ENCODE measurements around the gene HDAC4. TPM values are rescaled to one million over a fixed set of nuclear protein-coding genes. Genes with fewer than 3 reads are reported as not detected.

The HDAC4 gene
- total RNA-seq, 2 experiments from 2014 or later = 22.6 to 24.5 TPM

DNA sequence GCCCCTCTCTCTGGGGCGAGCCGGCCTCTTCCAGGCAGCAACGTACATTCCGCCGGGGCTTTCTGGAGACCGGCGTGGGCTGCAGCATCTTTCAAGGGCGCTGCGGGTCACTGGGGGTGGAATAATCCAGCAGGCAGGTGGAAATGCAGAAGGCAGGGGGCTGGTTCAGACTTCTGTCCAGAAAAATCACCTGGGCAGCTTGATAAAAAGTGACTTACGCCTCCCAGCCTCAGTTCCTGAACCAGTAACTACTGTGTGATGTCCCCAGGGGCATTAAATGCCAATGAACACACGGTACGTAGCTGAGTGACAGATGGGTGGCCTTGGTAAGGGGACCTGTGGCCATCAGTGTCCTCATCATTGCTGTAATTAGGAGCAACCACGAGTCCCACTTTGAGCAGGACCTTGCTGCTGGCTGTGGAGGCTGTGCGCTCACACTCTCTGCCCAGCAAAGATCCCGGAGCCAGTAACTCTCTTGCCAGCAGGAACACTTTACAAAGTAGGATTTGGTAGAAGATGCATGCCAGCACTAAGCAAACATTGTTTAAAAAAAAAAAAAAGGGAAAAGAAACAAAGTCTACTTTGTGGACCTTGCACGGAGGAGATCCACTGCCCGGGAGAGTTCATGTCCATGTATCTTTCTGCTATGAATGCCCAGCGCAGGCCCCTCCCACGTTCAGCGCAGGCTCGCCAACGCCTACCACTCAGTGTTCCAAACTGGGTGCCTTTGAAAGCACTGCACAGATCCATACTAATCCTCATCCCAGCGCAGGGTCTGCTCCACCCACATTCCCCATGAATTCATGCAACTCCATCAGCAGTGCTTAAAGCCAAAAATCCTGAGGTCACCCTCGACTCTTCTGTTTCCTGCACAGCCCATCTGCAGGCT, 177.3 kb downstream of the HDAC4 start:
- DNase-seq (no peak), ATAC-seq (no peak)
- POLR2A ChIA-PET = no interaction called here
- TF ChIP-seq, protein P1, sequence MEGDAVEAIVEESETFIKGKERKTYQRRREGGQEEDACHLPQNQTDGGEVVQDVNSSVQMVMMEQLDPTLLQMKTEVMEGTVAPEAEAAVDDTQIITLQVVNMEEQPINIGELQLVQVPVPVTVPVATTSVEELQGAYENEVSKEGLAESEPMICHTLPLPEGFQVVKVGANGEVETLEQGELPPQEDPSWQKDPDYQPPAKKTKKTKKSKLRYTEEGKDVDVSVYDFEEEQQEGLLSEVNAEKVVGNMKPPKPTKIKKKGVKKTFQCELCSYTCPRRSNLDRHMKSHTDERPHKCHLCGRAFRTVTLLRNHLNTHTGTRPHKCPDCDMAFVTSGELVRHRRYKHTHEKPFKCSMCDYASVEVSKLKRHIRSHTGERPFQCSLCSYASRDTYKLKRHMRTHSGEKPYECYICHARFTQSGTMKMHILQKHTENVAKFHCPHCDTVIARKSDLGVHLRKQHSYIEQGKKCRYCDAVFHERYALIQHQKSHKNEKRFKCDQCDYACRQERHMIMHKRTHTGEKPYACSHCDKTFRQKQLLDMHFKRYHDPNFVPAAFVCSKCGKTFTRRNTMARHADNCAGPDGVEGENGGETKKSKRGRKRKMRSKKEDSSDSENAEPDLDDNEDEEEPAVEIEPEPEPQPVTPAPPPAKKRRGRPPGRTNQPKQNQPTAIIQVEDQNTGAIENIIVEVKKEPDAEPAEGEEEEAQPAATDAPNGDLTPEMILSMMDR (IDR thresholded peaks at IDR 0.05) = no peak
- Mint-ChIP-seq H3K9me3 (peaks cover 2% of the 10 kb centered on the region), H3K27ac (no peak overlapping the region), H3K27me3 (no peaks in the 10 kb centered on the region), H3K4me3 (no peak overlapping the region), H3K36me3 (ENCODE audit: low read depth) (peaks cover 1% of the 10 kb centered on the region), H3K4me1 (ENCODE audit: low read depth) (peaks cover 62% of the 10 kb centered on the region)
- CTCF ChIA-PET = no interaction called here
- intact Hi-C loops (cut with micrococcal nuclease) = no loop called here

DNA sequence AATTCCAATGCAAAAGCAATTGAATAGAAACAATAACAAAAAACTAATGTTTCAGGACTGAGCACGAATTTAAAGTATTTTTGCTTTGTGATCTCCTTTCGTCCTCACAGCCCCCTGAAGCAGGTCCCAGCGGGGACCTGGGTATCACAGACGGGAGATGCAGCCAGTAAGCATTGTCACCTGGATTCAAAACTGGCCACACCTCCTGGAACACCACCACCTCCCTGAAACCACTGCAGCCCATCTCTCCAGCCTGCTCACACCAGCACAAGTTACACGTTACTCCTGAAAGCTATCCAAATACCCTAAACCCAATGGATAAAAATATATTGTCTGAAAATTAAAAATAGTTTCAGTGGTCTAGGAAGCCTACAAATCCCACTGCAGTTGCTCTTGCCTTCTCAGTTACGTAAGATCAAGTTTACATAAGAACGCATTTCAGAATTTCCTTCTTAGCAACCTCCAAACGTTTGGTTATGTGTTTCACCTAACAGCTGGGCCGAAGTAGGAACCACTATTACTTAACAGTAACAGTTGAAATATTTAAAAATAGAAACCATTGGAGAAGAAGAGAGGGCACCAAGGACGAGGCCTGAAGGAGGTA, 178.0 kb downstream of the HDAC4 start:
- intact Hi-C loops (cut with micrococcal nuclease) = no loop called here
- DNase-seq = no peak
- Mint-ChIP-seq H3K4me3 (peak overlapping the region; percentile 45), H3K27ac (peak overlapping the region; percentile 86), H3K36me3 (ENCODE audit: low read depth) (peaks cover 1% of the 10 kb centered on the region), H3K4me1 (ENCODE audit: low read depth) (peaks cover 62% of the 10 kb centered on the region), H3K27me3 (no peaks in the 10 kb centered on the region), H3K9me3 (peaks cover 2% of the 10 kb centered on the region)
- ChIA-PET POLR2A (no interaction called here), CTCF (no interaction called here)
- TF ChIP-seq, protein P1 (IDR thresholded peaks at IDR 0.05) = no peak
- no peak for ATAC-seq

DNA sequence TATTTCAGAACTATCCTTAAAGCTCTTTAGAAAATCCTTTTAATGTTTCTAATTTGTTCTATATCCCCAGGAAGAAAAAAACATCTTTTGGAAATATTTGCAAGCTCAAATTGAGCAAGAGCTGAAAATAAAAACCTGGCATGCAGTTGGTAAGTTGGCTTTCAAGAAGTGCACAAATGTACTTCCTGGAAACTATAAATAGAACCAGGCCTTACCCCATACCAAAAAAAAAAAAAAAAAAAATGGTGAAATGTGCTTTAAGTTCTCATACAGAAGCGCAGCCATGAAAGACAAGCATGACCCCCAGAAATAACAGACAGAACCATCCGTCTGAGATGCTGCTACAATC, 178.5 kb downstream of the HDAC4 start:
- CTCF ChIA-PET = interaction anchor here (1.1 to 1.2 kb wide), 2 partner anchors 8 to 45 kb away, joined by 3 read pairs; no protein-coding TSS in a partner anchor
- ATAC-seq = peak; percentile 48
- peak overlapping the region; percentile 45 for H3K4me3 Mint-ChIP-seq
- H3K27me3 Mint-ChIP-seq = no peaks in the 10 kb centered on the region
- H3K36me3 Mint-ChIP-seq (ENCODE audit: low read depth) = peaks cover 1% of the 10 kb centered on the region
- intact Hi-C loops (cut with micrococcal nuclease) = no loop called here
- TF ChIP-seq, protein P1 (IDR thresholded peaks at IDR 0.05) = no peak
- peaks cover 2% of the 10 kb centered on the region for H3K9me3 Mint-ChIP-seq
- H3K27ac Mint-ChIP-seq = peak overlapping the region; percentile 86
- POLR2A ChIA-PET = interaction anchor here (0.9 to 1.3 kb wide), 2 partner anchors 22 to 176 kb away, joined by 3 read pairs; no protein-coding TSS in a partner anchor
- H3K4me1 Mint-ChIP-seq (ENCODE audit: low read depth) = peaks cover 66% of the 10 kb centered on the region
- DNase-seq = no peak

DNA sequence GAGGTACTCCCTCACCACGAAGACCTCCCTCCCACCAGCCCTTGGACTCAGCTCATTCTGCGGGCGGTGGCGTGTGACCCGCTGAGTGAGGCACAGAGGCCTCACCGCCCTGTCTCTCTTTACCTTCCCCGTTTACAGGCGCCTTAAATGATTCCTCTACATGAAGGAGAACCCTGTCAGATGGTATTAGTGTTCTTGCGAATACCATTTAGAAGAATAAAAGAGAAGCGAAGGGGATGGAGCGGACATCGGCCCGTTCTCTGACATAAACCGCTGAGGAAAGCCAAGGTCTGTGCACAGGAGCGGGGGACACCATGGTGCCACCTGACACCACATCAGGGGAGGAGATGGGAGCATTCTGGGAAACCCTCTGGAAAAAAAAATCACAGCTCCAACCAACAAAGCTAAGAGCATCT, 179.8 kb downstream of the HDAC4 start:
- TF ChIP-seq, protein P1 (IDR thresholded peaks at IDR 0.05) = no peak
- Mint-ChIP-seq H3K27me3 (no peaks in the 10 kb centered on the region), H3K4me1 (ENCODE audit: low read depth) (peaks cover 69% of the 10 kb centered on the region), H3K36me3 (ENCODE audit: low read depth) (peaks cover 1% of the 10 kb centered on the region), H3K9me3 (peaks cover 2% of the 10 kb centered on the region), H3K4me3 (no peak overlapping the region), H3K27ac (peak overlapping the region; percentile 86)
- intact Hi-C loops (cut with micrococcal nuclease) = no loop called here
- ATAC-seq (no peak), DNase-seq (no peak)
- ChIA-PET CTCF (interaction anchor here (1.2 kb wide), 1 partner anchor 47 kb away, joined by 3 read pairs; no protein-coding TSS in a partner anchor), POLR2A (interaction anchor here (0.7 to 1.3 kb wide), 4 partner anchors 9 to 23 kb away, joined by 3 to 5 read pairs (median 3); no protein-coding TSS in a partner anchor)

DNA sequence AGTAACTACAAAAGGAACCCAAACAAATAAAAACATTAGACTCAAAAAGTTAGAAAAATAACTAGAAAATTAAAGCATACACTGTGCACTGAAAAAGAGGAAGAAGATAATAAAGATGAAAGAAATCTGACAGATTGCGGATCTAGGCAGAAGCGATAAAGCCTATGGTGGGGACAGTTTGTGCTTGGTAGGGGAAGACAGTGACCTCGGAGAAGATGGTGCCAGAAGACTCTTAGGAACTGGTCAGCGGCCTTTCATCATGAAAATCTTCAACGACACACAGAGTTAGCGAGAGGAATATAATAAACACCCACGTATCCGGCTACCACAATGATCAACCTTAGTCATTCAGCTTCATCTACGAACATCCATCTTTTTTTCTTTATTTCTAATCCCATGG, 180.5 kb downstream of the HDAC4 start:
- H3K4me1 Mint-ChIP-seq (ENCODE audit: low read depth) = peaks cover 69% of the 10 kb centered on the region
- peaks cover 1% of the 10 kb centered on the region for H3K36me3 Mint-ChIP-seq (ENCODE audit: low read depth)
- H3K4me3 Mint-ChIP-seq = no peak overlapping the region
- peaks cover 2% of the 10 kb centered on the region for H3K9me3 Mint-ChIP-seq
- no peak overlapping the region for H3K27ac Mint-ChIP-seq
- ATAC-seq (no peak), DNase-seq (no peak)
- CTCF ChIA-PET = no interaction called here
- POLR2A ChIA-PET = interaction anchor here (0.7 kb wide), 1 partner anchor 10 kb away, joined by 3 read pairs; no protein-coding TSS in a partner anchor
- H3K27me3 Mint-ChIP-seq = no peaks in the 10 kb centered on the region
- TF ChIP-seq, protein P1 (IDR thresholded peaks at IDR 0.05) = no peak
- intact Hi-C loops (cut with micrococcal nuclease) = no loop called here

Measured in activated CD8-positive, alpha-beta T cell treated with anti-CD3 and anti-CD28 coated beads for 36 hours (primary cell).